HFFc6 (cell line): ENCODE data around the gene MAN2A2. TPM values are rescaled to one million over a fixed set of nuclear protein-coding genes. Genes with fewer than 3 reads are reported as not detected.
A peak's percentile ranks its signal among the peaks of the same experiment; 100 is the strongest.

Experiments used
- DNase-seq: peaks from one replicate; pipeline ENCODE4 v3.0.0-alpha.2; 2018
- H3K27ac Mint-ChIP-seq: 2 replicates; pipeline ENCODE4 v1.8.0; 2020; ENCODE audit warnings: mild to moderate bottlenecking, mixed read lengths
- H3K27me3 Mint-ChIP-seq: 2 replicates; pipeline ENCODE4 v1.8.0; 2021; ENCODE audit warnings: mild to moderate bottlenecking, moderate library complexity, mixed read lengths; ENCODE audit not compliant: insufficient read depth
- H3K36me3 Mint-ChIP-seq: 2 replicates; pipeline ENCODE4 v1.8.0; 2021; ENCODE audit warnings: low read depth, mixed read lengths
- H3K4me1 Mint-ChIP-seq: 2 replicates; pipeline ENCODE4 v1.8.0; 2020; ENCODE audit warnings: low read depth, mixed read lengths
- H3K4me3 Mint-ChIP-seq: 2 replicates; pipeline ENCODE4 v1.8.0; 2020; ENCODE audit warnings: mild to moderate bottlenecking, moderate library complexity, mixed read lengths
- H3K9me3 Mint-ChIP-seq: 2 replicates; pipeline ENCODE4 v1.8.0; 2020; ENCODE audit warnings: mild to moderate bottlenecking, mixed read lengths
- total RNA-seq, 6 experiments: library from RNA; stranded (reverse); fragmentation: NEBNext Ultra II Directional; extraction: Animal tissue kit (Norgen Biotek cat#: 25700); gene quantifications; 2 replicates in 1 of 6; 3 replicates in 5 of 6; pipeline ENCODE4 v1.2.3, GENCODE V29; 2021
- TF ChIP-seq, protein P1 (sequence below): fragments of 200-600 bp; sonication (generic); IDR thresholded peaks from 2 replicates; pipeline ENCODE4 v1.5.0; 2021; ENCODE audit warnings: antibody characterized with exemption, mild to moderate bottlenecking

MAN2A2 gene
- total RNA-seq, 6 experiments from 2014 or later = 15.8 to 26.9 (median 23.4) TPM

GRCh38 chr15:90929246-90930019 lies 26.3 kb downstream of the MAN2A2 start:
- H3K36me3 Mint-ChIP-seq = no peaks in the 10 kb centered on the region
- H3K4me1 Mint-ChIP-seq = peaks cover 39% of the 10 kb centered on the region
- no peaks in the 10 kb centered on the region; the same call in 1 of the 2 replicates for H3K27me3 Mint-ChIP-seq
- H3K4me3 Mint-ChIP-seq = peak overlapping the region; percentile 87
- peak overlapping the region; percentile 92 for H3K27ac Mint-ChIP-seq
- TF ChIP-seq, protein P1, sequence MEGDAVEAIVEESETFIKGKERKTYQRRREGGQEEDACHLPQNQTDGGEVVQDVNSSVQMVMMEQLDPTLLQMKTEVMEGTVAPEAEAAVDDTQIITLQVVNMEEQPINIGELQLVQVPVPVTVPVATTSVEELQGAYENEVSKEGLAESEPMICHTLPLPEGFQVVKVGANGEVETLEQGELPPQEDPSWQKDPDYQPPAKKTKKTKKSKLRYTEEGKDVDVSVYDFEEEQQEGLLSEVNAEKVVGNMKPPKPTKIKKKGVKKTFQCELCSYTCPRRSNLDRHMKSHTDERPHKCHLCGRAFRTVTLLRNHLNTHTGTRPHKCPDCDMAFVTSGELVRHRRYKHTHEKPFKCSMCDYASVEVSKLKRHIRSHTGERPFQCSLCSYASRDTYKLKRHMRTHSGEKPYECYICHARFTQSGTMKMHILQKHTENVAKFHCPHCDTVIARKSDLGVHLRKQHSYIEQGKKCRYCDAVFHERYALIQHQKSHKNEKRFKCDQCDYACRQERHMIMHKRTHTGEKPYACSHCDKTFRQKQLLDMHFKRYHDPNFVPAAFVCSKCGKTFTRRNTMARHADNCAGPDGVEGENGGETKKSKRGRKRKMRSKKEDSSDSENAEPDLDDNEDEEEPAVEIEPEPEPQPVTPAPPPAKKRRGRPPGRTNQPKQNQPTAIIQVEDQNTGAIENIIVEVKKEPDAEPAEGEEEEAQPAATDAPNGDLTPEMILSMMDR = no peak
- no peak for DNase-seq
- H3K9me3 Mint-ChIP-seq = no peaks in the 10 kb centered on the region

- Mint-ChIP-seq H3K36me3 (peaks cover 2% of the 10 kb centered on the region; the same call in 1 of the 2 replicates), H3K4me3 (peak overlapping the region; percentile 94), H3K4me1 (peaks cover 45% of the 10 kb centered on the region), H3K27me3 (peaks cover under 1% of the 10 kb centered on the region; the same call in 1 of the 2 replicates), H3K9me3 (no peaks in the 10 kb centered on the region), H3K27ac (peak overlapping the region; percentile 92)
- TF ChIP-seq, protein P1 = no peak
- no peak for DNase-seq
Measured at GRCh38 chr15:90930861-90931574, 27.9 kb downstream of the MAN2A2 start.

GRCh38 chr15:90931575-90931827 lies 28.4 kb downstream of the MAN2A2 start:
- Mint-ChIP-seq H3K27ac (peak overlapping the region; percentile 92; the same call in 1 of the 2 replicates), H3K27me3 (peaks cover 2% of the 10 kb centered on the region; the same call in 1 of the 2 replicates), H3K9me3 (no peaks in the 10 kb centered on the region), H3K36me3 (peaks cover 6% of the 10 kb centered on the region), H3K4me1 (peaks cover 50% of the 10 kb centered on the region), H3K4me3 (peak overlapping the region; percentile 94)
- TF ChIP-seq, protein P1 = no peak
- no peak for DNase-seq

DNA sequence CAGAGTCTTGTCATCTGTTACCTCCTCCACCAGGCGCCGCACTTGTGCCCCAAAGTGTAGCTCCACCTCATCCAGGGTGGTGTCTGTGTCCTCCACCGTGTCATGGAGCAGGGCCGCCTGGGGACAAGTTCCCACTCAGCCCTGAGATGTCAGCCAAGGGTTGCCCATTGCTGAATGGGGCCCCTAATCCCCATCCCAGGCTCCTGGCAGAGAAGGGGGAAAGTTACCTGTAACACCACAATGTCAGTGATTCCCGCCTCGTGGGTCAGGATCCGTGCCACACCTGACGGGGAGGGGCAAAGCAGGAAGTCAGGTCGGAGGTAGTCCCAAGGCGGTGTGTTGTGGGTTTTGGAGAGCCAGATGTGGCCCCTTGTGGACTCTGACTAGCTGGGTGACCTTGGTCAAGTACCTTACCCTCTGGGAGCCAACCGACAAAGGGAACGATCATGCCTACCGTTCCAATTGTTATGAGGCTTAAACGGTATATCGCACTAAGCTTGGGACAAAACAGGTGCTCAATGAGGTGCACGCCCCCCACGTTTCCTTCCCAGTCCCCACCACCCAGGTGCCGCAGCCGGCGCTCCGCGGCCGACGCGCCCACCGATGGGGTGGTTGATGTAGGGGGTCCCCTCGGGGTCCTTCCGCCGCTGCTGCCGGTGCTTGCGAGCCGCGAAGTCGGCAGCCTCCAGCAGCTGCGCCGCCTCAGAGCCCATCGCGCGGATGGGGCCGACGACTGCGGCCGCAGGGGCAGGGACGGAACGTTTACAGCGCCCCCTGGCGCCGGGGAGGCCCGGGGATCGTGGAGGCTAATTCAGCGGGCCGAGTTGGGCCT lies 28.9 kb downstream of the MAN2A2 start, which contains the start of gene HDDC3:
HDDC3 (minus strand) TSS at position 722 of the 832 bp plus-strand sequence; CDS start at position 713, 9 bp downstream.
- Mint-ChIP-seq H3K27ac (peak within 1 kb of the TSS; percentile 92), H3K27me3 (peaks cover 2% of the 10 kb centered on the region; the same call in 1 of the 2 replicates), H3K4me3 (peak within 1 kb of the TSS; percentile 94), H3K9me3 (no peaks in the 10 kb centered on the region), H3K36me3 (peaks cover 11% of the 10 kb centered on the region), H3K4me1 (peaks cover 54% of the 10 kb centered on the region)
- DNase-seq = peak; percentile 69
- TF ChIP-seq, protein P1 = peak; percentile 97

DNA sequence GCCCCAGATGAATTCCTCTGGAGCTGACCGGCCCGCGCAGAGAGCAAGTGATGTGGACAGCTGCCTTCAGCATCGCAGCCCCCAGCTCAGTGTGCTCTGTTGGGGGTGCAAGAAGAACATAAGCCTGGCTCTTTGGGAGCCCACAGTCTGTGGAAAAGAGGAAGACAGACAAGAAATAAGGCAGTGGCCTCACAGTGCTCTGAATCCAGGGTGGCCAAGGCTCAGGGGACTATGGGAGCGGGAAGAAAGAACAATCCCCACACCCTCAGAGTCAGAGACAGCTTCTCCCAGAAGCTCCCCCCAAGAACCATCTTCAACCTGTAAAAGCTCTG lies 29.5 kb downstream of the MAN2A2 start:
- peak overlapping the region; percentile 77 for H3K27ac Mint-ChIP-seq

More for the DNA sequence above, 29.5 kb downstream of the MAN2A2 start:
- peaks cover 11% of the 10 kb centered on the region for H3K36me3 Mint-ChIP-seq
- TF ChIP-seq, protein P1 = peak; percentile 51
- H3K27me3 Mint-ChIP-seq = peaks cover 2% of the 10 kb centered on the region; the same call in 1 of the 2 replicates
- DNase-seq = no peak
- no peaks in the 10 kb centered on the region for H3K9me3 Mint-ChIP-seq
- H3K4me1 Mint-ChIP-seq = peaks cover 54% of the 10 kb centered on the region
- peak overlapping the region; percentile 94 for H3K4me3 Mint-ChIP-seq
